Activated CD8-positive, alpha-beta memory T cell treated with anti-CD3 and anti-CD28 coated beads for 1 hour (primary cell): Measurements from ENCODE around the gene PTPRE.

ENCODE experiments used
- DNase-seq, 2 donors: peaks; one replicate each; pipeline ENCODE4 v3.0.0-alpha.2; 2020; ENCODE audit warnings: low read depth in 1 of 2; ENCODE audit errors: extremely low read depth in 1 of 2

The PTPRE gene, protein sequence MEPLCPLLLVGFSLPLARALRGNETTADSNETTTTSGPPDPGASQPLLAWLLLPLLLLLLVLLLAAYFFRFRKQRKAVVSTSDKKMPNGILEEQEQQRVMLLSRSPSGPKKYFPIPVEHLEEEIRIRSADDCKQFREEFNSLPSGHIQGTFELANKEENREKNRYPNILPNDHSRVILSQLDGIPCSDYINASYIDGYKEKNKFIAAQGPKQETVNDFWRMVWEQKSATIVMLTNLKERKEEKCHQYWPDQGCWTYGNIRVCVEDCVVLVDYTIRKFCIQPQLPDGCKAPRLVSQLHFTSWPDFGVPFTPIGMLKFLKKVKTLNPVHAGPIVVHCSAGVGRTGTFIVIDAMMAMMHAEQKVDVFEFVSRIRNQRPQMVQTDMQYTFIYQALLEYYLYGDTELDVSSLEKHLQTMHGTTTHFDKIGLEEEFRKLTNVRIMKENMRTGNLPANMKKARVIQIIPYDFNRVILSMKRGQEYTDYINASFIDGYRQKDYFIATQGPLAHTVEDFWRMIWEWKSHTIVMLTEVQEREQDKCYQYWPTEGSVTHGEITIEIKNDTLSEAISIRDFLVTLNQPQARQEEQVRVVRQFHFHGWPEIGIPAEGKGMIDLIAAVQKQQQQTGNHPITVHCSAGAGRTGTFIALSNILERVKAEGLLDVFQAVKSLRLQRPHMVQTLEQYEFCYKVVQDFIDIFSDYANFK

DNA sequence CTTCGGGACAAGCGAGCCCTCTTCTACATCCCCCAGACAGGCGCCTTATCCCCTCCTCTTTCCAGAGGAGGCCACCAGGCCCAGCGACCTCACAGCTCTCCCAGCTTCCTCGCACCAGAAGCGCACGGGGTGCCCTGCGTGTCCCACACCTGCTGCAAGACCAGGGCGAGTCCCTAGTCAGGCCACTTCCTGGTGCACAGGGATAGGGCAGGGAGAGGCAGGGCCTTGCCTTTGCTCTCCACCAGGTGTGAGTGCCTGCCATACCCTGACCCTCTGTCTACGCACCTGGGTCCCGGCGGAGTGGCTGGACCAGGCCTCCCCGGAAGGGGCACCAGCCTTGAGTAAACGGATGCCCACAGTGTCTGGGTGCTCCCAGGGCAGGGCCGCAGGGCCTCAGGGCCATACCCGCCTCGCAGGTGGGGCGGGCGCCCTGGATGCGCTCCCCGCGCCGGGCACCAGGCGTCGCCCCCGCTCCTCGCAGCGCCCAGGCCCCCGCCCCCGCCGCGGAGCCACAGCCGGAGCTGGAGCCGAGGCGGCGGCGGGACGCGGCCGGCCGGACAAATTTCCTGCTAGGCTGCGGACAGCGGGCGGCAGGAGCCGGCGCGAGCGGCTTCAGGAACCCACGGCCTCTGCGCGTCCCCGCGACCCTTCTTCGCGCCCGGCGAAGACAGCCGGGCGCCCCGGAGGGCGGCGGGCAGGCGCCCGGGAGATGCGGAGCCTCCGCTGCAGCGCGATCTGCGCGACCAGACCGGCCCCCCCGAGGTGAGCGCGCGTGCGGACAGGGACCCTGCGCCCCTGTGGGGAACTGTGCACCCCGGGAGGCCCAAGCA, at the start of gene PTPRE:
Gene PTPRE, plus strand, starts transcription at position 556 of the 830 bp plus-strand sequence. CDS start 133,779 bp downstream, outside the sequence.
- peak in 1 of 2 donors; percentile 47 for DNase-seq

DNA sequence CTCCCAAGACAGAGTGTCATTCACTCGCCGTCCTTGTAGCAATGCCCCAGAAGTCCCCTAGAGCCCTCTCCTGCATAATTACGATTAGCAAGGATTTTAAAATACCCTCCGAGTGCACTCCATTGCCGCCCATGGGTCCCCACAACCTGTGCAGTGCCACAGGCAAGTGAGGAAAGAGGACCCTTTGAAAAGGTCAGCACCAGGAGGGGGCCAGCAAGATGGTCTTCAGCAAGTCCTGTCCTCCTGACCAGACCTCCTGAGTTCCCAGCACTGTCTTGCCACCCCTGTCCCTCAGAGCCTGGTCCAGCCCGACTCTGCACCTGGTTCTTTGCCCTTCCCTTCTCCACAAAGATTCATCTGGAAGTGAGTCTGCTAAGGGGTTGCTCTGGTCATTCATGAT, 46.3 kb upstream of the PTPRE start:
- no peak for DNase-seq

DNA sequence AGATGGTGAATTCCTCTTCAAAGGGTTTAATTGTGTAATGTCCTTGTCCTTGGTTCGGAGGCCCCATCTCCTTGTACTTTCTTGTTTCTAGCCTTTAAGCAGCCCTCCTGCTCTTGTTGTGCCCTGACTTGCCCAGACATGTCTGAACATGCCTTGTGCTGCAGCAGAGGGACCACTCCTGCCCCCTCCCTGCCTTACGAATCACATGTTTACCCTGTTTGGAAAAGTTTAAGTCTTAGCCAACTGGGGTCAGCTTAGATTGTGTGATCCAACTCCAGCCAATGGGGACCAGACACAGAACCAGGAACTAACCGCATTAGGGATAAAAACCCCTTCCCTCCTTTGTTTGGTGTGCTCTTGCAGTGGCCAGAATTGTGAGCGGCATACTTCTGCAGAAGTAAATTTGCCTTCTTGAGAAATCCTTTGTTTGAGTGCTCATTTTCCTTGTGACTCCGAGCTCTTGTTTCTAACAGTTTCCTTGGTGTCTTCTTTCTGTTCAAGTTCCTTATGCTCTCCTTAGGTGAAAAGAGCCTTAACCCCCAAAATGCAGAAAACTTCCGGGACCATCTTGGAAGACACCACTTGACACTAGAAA, 43.6 kb upstream of the PTPRE start:
- no peak for DNase-seq

DNA sequence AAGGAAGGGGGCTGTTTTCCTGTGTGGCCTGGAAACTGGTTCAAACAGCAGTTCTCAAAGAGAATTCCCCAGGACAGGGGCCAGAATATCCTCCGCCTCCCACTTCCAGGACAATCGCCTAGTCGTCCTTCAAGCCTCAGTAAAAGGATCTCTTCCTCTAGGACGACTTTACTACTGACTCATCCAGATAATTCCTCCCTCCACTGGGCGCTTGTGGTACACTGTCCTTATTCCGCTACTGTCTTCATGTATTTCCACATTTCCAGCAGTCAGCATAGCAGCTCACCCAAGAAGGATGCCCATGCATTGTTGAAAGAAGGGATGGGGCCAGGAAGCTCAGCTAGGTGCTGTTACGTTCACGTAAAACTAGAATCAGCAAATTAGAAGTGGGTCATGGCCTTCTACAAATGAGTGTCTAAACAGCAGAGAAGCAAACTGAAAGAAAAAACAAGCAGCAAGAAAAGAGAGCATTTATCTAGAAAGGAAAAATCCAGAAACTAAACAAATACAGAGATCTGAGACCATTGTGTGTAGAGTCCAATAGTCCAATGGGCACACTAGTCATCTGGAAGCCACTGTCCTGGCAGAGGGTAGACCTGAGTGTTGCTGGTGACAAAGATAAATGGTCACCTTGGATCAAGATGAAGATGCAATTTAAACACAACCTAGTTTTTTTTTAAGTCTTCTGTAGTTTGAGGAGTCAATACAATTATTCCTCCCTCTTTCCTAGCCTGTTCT, 40.5 kb upstream of the PTPRE start:
- no peak for DNase-seq

DNA sequence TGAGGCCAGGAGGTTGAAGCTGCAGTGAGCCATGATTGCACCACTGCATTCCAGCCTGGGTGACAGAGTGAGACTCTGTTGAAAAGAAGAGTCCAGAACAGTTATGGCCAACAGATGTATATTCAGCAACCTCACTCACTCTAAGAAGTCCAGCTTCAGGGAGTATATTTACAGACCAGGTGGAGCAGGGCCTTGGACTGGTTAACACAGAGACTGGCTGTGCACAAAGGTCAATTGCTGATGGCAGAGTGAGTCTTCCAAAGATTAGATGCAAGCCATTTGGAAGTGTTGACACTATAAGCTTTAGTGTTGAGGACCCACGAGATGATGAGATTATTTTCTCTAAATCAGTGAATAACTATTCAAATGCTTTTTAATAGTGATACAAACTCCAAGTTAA, 39.1 kb upstream of the PTPRE start:
- DNase-seq = no peak

DNA sequence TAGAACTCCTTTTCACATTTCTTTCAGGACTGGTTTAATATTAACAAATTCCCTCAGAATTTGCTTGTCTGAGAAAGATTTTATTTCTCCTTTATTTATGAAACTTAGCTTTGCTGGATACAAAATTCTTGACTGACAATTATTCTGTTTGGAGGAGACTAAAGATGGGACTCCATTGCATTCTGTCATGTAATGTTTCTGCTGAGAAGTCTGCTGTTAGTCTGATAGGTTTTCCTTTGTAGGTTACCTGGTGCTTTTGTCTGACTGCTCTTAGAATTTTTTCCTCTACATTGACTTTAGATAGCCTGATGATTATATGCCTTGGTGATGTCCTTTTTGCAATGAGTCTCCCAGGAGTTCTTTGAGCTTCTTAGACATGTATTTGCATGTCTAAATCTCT, 37.6 kb upstream of the PTPRE start:
- DNase-seq = no peak

DNA sequence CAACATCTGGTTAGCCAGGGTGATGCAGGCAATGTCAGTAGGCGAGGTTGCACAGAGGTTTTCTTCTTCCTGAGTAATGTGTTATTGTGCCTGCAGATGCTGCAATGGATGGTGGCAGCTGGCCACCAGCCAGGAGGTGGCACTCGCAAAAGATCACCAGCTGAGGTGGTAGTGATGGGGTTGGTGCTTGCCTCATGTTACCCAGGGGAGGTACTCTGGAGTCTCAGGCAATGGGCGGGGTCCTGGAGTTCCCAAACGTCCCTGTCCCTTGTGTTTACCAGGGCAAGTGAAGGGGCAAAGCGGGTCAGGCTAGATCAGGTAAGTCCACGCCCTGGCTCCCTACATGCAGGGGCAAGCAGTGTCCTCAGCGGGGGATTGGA, 35.3 kb upstream of the PTPRE start:
- DNase-seq = no peak

DNA sequence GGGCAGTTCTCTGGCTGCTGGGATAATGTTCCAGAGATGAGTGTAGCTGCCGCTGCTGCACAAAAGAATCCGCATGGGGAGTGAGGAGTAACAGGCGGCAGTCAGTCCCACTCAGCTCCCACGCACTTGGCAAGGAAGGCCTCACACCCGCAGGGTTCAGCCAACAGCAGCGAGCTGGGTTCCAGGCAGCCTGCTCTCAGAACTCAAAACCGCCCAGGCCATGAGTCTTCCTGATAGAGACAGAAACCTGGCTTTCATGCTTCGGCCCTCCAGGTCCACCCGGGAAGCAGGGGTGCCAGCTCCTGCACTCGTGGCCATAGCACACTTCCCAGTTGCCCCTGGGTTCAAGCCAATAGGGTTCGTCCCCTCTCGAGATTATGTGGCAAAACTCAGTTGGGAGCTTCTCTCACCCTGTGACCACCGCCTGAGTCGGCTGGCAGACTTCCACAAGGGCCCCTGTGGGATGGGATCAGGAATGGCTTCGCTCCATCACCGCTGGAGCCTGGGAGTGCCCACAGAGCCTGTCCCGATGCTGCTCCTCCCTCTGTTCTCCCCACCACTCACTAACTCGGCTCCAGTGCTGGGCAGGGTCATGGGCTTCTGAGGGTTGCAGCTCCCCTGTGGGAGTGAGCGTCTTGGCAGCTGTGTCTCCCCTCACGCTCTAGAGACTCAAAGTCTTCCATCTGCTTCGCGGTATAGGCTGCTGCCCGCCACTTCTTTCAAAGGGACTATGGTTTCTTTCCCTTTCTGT, 34.7 kb upstream of the PTPRE start:
- no peak for DNase-seq

DNA sequence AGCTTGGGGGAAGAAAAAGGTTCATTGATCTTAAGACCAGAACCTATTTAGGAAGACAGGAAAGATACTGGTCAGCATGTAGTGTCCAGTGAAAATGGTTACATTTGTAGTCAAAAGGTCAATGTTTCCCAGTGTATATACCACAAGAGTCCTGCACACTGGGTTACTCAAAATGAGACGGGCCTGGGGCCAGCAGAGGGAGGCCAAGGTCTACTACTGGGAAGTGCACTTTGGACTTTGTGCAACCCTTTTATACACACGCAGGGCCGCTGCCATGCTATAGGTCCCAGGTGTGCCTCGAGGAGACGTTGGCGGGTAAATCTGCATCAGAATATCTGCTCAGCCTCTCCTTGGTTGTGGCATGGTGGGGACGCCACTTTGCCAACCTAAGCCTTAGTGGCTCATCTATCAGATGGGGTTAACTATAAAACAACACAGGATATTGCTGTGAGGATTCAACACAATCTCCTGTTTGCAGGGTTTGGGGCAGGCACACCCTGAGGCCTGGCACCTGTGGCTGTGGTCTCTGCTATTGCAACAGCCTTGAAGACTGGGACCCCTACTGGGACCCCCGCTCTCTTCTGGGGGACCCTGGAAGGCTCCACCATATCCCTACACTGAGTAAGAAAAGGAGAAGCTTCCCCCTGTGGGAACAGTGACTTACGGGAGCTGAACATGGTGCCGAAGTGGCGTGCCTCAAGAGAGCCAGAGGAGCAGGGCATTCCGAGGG, 33.9 kb upstream of the PTPRE start:
- DNase-seq = no peak

DNA sequence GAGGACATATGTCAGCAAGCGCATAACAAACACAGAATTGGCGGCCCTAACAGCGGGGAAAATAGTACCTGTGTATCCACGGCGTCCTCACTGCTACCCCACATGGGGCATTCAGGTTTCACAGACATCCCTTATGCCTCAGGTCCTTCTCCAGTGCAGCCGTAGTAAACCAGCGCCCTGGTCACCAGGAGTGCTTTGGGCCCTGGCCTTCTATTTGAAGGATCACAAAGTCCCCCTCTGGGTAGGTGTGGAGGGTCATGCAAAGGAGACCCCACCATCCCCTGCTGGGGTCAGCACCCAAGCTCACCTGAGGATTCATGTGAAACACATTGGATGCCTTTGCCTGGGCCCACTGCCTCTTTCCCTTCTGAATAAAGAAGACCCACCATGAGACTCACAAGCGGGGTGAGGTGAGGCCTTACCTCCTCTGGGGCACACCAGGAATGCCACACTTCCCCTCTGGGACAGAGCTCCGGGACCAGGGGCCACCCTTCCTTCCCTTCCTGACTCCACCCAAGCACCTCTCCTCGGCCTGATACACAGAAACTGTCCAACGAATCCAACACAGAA, 32.9 kb upstream of the PTPRE start:
- no peak for DNase-seq

DNA sequence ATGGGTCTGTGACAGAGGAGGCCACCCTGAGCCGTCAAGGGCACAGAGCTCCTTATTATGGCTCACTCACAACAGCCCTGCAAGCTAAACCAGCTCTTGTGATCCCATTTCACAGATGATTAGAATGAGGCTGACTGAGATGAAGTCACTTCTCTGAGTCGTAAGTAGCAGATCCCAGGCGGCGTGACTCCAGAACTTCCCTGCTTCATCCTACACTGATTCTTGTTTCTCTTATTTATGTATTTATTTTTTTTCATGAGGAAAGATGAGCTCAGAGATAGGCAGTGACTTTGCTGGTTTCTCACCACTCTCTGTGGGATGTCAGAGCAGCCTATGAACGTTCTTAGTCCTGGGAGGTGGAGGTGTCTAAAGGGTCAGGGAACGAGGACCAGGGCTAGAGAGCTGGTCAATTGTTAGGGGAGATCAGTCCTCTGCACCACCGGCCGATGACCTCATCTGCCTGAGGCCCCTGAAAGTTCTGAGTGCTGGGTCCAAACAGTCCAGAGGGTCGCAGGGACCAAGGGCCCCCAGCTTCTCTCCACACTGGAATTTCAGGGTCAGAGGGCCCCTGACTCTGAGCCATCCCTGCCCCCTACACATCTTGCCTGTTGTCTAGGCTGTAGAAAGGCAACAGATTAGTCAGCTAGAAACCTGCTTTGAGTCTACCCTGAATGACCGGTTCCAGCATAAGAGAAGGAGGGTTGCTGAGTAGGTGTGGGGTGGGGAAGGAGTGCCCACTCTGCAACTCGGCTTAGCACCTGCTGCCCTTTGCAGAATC, 32.0 kb upstream of the PTPRE start:
- no peak for DNase-seq

DNA sequence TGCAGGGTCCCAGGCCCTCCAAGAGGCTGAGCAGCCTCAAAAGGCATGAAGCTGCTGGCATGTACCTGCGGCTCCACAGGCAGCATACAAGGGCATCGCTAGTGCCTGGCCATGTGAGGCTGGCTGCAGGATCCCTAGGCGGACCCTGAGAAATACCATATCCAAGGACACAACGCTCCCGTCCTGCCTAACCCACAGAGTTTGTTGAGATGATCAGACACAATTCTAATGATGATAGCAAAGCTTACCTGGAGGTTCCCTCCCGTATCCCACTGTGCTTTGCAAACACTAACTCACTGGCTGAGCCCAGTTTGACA, 31.5 kb upstream of the PTPRE start:
- DNase-seq = no peak

DNA sequence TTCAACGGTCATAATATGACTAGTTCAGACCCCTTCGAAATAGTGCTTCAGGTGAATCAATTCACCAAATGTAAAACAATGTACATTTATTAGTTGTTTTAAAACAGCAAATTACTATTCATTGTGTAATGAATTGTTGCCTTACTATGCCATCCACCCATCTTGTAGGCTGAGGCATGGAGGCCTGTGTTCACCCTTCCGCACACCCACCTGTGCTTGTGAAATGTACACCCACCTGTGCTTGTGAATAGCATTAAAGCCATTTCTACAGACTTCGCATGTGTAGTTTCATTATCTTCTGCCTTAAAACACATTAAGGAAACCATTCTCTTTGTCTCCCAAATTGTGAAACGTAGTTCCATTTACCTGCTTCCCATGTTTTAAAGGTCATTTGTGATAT, 31.0 kb upstream of the PTPRE start:
- DNase-seq = no peak

DNA sequence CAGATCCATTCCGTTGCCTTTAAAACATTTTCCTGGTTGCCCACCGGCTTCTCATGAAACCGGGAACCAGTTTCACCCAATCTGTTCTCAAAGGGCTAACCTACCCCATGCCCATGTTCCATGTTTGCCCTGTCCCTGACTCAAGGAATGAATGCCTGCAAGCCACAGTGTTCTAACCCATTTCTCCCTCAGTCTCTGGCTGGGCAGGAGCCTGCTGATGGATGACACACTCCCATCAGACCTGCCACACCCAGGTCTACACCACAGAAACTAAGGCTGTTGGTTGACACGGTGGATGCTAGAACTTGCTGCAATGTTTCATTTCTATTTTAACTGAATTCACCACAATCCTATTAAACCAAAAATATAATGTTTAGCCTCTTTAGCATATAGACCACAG, 29.8 kb upstream of the PTPRE start:
- DNase-seq = no peak

DNA sequence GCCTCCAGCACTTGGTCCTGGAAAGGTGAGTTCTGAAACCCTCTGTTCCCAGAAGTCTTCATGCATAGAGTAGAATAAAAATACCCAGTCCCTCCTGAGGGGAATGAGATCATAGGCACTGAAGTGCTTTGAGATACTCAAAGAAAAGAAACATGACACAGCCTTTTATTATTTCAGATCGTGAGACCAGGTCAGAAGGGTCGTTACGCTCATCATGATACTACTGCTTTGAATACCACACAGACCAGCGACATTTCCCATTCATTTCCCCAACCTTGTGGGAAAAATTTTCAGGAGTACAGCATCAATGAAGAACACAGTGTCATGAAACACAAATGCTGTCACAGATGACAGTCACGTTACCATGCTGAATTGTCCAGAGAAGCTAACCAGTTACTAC, 29.2 kb upstream of the PTPRE start:
- DNase-seq = no peak

DNA sequence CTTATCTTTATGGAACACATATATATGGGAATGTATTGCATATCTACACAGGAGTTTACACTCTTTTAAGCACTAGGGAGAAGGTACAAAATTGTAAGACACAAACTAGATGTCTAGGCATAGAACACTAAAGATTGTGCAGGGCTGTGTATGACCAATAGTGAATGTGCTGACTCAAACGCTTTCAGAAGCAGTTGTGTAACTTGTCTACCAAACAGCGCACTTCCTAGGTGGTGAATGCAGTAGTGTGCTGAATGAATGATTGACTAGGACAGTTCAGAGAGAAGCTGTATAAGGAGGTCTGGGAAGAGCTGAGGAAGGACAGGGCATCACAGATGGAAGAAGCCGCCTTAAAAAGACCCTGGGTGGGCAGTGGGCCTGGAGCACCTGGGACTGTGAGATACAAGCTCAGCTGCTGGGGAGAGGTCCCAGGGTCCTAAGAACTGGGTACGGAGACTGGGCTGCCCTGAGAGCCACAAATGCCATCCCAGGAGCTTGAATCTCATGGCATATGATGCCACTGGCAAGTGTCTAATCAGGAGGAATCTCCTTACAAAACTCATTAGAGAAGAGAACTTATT, 28.3 kb upstream of the PTPRE start:
- no peak for DNase-seq

DNA sequence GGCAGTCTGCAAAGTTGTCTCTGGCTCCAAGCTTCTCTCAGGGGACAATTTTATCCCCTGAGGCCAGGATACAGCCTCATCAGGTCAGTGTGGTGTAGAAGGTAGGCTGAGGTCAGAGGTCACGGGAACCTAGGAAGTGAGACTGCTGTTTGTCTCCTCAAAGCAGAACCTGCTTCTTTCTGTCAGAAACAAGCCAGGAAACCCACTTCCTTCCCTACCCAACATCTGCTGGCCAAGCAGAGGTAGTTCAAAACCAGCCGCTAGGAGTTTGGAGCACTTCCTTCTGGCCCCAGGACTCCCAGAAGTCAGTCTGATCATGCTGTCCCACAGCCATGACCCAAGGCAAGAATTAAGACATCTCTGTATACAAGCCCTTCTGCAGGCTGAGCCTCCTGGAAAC, 26.3 kb upstream of the PTPRE start:
- no peak for DNase-seq

DNA sequence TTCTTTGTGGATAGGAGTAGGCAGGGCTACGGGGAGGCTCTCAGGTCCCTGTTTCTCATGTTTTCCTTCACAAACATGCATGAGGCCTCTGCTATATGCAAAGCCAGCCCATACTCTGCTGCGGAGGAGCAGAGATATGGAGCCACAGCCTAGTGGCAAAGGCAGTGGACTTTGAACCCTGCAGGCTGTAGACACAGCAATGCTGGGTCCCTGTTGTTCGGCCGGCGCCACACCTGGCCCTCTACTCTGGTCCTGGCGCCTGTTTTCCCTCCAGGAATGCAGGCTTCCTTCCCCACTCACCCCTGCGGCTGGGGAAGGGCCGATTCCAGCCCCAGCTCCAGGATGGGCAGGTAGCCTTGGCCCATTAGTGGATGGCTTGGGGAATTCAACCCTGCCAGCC, 25.6 kb upstream of the PTPRE start:
- no peak for DNase-seq
